Tongue (tissue), 2 donors: ENCODE results near the gene PHC2. TPM values are rescaled to one million over a fixed set of nuclear protein-coding genes. Genes with fewer than 3 reads are reported as not detected.
"Not testable (repeated sequence)": the region's sequence is repeated elsewhere in the genome, so short reads cannot be mapped to it uniquely, and the experiment has no call there.

Experiments used
- DNase-seq: peaks from one replicate; pipeline ENCODE4 v3.0.0-alpha.2; 2015
- total RNA-seq: library from RNA; depleted of rRNA; stranded (reverse); fragments of >200 nt; gene quantifications from one replicate; pipeline ENCODE4 v1.2.3, GENCODE V29; 2014

Gene PHC2
- total RNA-seq, 1 donor from 2014 or later = 75.1 TPM

DNA sequence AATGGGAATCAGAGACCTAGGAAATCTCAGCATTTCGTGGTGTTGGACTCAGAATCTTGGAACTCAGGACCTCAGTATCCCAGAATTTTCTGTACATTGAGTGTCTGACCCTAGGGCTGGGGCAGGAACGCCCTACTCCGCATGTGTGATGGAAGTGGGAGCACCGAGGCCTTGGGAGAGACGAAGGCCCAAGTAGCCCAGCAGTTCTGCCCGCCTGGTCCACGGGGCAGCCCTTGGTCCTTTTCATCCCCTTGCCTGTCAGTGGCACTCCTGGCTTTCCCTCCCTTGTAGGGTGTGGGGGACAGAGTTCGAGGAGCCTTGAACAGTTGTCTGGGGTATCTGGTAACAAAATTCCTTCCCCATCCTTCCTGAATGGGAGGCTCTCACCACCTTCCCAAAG lies 120.2 kb downstream of the PHC2 start:
- DNase-seq = no peak

DNA sequence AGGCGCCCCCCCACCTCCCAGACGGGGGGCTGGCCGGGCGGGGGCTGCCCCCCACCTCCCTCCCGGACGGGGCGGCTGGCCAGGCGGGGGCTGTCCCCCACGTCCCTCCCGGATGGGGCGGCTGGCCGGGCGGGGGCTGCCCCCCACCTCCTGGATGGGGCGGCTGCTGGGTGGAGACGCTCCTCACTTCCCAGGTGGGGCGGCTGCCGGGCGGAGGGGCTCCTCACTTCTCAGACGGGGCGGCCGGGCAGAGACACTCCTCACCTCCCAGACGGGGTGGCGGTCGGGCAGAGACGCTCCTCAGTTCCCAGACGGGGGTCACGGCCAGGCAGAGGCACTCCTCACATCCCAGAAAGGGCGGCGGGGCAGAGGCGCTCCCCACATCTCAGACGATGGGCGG lies 121.5 kb downstream of the PHC2 start:
- not testable (repeated sequence) for DNase-seq

DNA sequence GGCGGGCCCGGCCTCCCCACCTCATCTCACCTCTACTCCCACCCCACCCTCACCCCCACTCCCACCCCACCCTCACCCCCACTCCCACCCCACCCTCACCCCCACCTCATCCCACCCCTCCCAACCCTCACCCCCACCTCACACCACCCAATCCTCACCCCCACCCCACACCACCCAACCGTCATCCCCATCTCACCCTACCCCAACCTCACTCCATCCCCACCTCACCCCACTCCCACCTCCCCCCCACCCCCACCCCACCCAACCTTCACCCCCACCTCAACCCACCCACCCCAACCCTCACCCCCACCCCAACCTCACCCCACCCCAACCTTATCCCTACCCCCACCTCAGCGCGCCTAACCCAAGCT lies 123.4 kb downstream of the PHC2 start:
- DNase-seq = no peak

DNA sequence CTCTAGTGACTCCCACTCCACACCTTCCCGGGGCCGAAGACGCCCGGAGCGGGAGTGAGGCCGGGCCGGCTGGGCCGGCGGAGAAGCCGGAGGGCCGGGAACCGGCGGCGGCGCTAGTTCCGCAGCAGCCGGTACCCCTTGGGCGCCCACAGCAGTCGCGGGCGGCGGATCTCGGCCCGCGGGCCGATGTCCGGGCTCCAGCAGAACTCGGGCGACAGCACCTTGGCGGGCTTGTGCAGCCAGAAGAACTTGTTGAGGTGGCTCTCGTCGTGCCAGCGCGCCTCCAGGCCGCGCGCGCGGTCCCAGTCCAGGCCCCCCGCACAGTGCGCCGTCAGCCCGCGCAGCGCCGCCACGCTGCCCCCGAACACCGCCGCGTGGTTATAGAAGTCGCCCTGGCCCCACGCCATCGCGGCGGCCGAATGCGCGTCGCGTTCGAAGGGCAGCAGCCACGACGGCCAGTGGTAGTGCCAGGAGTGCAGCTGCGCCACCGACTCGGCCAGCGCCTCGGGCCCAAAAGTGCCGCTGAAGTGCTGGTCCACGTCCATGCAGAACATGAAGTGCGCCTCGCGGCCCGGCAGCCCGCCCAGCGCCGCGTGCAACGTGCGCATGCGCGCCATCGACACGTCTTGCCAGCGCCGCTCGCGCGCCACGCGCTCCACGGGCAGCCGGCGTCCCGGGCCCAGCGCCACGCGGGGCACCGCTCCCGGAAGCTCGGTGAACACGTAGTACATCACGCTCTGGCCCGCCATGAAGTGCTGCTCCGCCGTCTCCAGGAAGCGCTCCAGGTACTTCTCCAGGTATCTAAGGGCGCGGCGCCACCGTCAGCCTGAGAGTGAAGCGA lies 124.0 kb downstream of the PHC2 start:
- peak; percentile 65 for DNase-seq

DNA sequence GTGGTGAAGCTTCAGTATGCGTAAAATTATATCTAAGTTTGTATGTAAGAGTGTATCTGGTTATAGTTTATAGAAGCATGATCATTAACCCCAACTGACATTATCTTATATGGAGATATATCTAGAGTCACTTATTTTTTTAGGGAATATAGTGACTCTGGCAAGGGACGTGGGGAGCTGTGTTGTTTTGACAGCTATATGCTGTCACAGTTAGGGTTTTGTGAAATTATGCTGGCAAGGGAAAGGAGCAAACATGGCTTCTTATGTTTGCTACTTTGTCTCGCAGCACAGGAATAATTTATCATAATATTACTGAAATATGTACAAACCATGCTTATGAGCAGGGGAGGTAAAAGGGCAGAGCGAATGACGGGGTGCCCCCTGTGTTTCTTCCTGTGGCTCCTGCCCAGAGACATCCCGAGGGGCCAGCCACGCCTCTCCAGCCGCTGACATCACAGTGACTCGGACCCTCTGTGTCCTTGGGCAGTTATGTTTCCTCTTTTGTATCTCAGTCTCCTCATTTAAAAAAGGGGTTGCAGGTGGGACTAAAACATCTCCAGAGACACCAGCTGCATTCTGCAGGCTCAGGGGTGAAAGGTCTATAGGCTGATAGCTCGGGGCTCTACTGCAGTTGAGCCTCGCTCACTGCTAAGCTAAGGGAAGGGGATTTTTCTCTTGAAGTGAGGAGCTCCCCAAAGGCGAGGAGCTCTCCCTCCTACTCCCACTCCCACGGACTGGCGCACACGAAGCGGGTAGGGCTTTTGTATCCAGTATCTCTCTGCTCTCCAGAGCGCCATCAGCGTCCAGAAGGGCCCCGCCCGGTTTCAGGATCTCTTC lies 124.9 kb downstream of the PHC2 start:
- DNase-seq = no peak

DNA sequence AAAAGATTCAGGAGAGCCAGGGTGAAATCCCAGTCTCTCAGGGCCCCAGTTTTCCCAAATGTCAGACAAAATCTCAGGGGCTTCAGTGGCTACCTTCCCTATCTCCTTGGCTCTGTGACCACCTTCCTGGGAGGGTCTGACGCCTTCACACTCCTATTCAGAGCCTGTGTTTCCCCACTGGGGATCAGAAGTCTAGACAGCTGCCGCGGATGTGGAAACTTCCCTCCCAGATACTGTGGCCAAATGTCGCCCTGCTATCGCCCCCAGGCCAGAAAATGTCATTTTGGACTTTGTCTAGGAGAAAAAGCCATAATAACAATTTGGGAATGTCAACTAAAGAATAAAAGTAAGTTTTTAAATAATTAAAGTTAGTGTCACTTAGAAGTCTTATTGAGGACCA lies 125.9 kb downstream of the PHC2 start:
- DNase-seq = no peak

DNA sequence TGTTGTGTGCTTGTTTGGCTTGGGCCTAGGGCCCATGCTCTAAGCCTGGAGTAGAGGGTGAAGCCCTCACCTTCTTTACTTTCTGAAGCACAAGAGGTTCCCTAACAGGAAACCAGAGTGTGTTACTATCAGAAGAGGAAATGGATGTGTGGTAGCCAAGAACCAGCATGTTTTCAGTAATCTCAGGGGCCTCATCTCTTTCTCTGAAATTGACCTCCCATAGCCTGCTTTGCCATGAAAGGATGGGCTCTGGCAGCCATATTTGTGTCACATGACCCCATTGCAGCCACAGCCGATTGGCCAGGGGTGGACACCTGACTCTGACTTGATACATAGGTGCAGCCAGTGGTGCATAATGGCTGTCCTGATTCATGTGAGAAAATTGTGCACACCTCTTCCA lies 128.6 kb downstream of the PHC2 start:
- no peak for DNase-seq

DNA sequence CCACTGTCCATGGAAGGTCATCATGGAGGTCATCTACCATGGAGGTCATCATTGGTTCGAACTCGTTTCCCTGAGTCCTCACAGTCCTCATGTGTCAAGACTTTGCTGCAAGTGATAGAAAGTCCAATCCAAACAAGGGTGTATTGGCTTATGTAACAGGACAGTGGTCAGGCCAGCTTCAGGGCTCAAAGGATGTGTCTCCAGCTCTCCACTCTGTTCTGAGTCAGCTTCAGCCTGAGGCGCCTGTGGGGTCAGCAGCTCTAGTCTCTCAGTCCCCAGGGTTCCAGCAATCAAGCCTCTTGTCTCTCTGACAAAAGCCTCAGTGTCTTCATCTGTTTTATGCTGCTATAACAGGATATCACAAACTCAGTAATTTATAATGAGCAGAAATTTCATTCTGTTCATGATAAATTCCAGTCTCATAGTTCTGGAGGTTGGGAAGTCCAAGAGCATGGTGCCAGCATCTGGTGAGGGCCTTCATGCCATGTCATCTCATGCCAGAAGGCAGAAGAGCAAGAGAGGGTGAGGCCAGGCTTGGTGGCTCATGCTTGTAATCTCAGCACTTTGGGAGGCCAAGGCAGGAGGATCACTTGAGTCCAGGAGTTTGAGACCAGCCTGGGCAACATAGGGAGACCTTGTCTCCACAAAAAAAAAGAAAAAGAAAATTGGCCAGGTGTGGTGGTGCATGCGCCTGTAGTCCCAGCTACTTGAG lies 129.5 kb downstream of the PHC2 start:
- DNase-seq = no peak

DNA sequence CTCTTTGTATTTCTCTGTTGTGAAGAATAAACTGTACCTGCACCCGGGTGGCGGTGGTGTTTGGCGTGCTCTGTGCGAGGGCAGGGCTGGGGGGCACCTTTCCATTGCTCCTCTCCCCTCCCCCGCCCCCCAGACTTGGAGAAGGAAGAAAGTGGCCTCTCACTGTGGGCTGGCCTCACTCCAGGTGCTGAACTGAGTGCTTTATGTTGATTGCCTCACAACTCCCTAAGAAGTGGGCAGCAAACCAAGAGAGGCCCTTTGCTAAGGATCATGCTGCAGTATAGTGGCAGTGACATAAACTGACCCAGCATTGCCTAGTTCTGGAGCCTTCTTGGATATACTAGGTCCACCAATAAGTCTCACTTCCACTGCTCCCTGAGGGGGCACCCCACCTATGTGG lies 130.2 kb downstream of the PHC2 start:
- peak; percentile 83 for DNase-seq

DNA sequence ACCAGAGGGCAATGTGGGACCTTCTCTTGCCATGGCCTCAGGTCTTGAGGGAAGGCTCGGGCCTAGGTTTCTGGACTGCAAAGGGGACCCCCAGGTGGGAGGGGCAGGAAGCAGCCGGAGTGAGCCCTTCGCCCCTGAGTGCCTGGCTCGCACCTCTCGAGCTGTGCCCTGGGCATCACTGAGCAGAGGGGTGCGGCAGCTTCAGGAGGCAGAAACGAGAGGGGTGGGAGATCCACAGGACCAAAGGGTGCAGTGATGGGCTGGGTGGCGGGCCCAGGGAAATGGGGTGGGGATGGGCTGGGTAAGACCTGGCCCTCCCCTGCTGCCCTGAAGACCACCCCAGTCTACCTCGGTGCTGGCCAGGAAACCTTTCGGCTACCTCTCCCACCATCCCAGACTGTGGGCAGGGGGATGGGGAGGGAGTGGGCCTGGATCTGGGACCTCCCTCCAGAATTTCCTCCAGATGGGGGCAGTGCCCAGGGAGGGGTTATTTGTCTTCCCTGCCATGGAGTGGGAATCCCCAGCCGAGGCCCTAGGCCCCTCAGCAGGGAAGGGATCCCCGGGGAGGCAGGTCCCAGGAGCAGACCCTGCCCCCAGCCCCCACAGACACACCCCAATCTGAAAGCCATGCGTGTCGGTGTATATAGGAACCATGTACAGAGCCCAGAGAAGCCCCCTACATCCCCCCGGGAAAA lies 131.3 kb downstream of the PHC2 start:
- no peak for DNase-seq

DNA sequence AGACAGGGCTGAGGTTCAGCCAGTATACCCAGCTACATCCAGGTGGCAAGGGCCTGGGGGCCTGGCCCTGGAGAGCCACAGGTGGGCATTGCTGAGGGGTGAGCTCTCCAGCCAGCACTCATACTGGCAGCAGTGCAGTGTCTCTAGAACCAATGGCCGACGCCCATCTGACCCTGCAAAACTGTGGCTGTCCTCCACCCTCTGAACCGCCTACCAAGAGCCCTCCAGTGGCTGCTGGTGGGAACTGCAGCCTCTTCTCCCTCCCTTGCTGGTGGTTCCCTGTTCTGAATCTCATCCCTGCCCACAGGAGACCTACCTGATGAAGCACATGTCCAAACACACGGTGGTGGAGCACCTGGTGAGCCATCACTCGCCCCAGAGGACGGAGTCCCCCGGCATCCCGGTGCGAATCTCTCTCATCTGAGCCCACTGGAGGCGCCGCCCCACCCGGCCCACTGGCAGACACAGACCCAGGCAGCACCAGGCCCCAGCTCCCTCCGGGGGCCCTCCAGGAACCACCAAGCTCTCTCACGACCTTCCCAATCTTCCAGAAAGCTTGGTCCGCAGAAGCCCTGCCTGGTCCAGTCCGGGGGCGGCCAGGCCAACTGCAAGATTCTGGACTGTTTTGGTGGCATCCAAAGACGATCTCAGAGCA lies 132.1 kb downstream of the PHC2 start:
- peak; percentile 75 for DNase-seq

DNA sequence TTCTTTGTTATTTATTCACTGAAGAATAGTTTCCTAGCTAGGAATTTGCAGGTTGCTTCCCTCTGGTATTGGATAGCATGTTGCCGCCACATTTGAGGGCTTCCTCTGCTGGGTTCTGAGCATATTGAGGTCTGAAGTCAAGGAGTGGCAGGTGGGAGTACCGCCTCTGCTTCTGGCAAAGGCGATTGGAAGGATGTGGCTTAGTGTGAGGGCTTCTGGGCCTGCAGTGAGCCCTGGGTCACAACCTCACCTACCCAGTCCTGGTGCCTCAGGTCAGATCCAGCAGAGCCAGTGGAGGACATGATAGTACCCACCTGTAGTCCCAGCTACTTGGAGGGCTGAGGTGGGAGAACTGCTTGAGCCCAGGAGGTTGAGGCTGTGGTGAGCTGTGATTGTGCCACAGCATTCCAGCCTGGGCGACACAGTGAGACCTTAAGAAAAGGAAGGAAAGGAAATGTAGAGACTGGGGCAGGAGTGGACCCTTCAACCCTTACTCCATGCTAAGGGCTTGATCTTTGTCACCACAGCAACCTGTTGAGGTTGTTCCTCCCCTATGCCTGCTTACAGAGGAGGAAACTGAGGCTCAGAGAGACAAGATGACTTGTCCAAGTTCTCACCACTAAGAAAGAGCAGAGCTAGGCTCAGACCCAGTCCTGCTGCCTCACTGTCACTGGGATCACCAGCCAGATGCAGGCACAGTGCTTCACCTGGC lies 132.8 kb downstream of the PHC2 start:
- no peak for DNase-seq

DNA sequence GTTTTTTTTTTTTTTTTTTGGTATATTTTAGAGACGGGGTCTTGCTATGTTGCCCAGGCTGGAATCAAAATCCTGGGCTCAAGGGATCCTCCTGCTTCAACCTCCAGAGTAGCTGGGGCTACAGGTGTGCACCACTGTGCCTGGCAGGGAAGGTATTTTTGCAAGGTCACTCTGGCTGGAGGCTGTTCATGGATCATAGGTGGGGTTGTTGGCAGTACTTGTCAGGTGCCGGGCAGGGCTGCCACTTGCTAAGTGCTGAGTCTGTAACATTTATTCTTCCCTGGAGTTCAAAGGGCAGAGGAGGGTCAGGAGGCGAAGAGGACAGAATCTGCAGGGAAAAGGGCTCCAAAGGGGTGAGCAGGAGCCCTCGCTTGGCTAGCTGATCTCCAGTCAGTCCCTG lies 134.1 kb downstream of the PHC2 start:
- DNase-seq = no peak

DNA sequence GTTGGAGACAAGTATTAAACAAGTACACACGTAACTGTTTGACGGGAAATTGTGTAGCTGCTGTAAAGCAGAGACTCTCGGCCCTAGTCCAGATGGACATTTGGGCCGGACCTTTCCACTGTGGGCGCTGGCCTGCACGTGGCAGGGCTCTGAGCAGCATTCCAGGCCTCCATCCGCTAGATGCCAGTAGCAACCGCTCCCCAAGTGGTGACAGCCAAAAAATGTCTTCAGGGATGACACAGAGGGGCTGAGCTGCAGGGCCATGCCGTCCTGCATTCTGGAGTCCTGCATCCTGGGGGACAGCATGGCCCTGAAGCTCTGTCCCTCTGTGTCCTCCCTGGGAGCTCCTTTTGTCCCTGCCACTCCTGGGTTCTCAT lies 134.8 kb downstream of the PHC2 start:
- DNase-seq = no peak

DNA sequence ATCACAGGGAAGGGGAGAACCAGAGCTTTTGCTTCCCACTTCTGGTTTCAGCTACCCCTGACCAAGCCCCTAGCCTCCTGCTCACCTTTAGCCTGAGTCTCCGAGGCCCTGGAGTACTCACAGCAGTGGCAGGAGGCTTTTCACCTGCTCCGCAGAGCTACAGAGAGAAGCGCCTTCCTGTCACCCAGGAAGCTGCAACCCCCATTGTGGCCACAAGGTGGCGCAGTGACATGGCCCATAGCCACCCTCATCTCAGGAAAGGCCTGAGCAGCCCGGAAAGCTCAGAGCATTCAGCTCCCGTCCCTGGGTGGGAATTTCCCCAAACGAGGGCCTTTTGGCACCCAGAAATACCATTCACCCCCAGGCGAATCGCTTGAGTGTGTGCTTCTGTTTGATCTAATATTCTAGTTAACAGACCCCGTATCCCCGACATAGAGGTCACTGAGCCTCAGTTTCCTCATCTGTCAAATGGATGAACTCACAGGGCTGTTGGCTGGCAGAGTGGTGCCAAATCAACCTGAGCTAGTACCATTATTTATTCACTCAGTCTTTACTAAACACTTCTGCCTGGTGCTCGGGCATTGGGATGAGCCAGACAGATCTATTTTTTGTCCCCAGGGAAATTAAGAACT lies 135.3 kb downstream of the PHC2 start:
- DNase-seq = peak; percentile 93

DNA sequence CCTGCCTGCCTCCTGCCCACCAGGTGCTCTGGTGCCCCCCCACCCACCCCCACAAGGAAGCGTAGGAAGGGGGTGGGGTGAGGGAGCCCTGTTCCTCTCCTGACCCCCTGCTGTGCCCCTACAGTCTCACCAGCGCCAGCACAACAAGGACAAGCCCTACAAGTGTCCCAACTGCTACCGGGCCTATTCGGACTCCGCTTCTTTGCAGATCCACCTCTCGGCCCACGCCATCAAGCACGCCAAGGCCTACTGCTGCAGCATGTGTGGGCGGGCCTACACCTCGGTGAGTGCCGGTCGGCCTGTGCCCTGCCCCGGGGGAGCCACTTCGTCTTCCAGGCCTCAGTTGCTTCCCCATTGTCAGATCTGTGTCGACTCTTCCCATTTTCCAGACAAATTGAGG lies 135.9 kb downstream of the PHC2 start:
- DNase-seq = no peak

DNA sequence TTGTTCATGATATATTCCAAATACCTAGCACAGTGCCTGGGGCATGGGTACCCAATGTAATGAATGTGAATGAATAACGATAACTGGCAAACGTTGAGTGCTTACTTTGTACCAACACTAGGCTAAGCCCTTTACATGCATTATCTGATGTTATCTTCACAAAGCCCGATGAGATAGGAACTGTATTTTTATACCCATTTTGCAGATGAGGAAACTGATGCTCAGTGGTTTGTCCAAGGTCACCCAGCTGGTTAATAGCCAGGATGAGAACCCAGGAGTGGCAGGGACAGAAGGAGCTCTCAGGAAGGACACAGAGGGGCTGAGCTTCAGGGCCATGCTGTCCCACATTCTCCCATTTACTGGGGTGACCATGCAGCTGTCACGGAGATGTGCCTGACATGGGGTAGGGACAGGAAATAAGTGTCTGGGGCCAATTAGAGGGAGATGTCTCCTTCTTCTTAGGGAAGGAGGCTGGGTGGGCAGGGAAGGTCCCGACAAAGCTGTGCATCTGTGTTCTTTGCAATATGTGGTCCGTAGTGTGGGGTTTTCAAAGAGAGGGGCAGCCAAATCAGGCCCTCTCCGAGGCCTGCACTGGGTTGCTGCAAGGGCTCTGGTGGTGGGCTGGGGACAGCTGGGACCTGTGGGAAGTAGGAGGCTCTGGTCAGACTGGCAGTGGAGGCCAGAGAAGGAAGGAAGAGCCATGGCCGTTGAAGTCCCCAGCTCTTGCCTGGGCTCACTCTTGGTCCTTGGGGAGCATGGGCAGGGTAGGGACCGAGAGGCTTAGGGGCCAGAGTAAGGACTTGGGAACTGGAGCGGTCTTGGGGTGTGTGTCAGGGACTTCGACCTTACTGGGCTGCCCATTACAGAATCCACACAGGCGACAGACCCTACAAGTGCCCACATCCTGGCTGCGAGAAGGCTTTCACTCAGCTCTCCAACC lies 136.6 kb downstream of the PHC2 start:
- DNase-seq = no peak

DNA sequence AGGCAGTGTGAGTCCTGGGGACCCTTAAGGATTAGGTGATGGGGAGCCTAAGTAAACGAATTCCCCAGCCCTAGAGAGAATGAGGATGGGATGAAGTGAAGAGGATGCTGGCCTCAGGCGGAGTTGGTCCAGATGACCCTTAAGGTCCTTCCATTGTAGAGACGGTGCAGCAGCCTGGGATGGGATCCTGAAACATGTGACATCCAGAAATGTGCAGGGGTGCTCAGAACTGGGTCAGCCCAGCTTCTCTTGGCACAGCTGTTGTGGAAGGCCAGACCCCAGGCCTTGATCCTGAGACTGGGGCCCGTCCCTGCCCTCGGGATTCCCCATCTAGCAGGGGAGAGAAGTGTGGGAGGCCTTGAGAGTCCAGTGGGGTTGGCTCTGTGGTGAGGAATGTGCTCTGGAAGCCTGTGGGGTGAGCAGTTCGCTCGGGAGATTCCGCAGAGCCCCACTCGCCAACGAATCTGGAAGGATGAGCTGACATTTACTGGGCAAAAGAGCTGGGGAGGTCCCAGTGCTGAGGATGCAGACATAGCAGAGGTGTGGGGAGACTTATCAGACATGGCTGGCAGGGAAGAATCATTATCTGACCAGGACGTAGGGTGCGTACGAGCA lies 138.1 kb downstream of the PHC2 start:
- no peak for DNase-seq

DNA sequence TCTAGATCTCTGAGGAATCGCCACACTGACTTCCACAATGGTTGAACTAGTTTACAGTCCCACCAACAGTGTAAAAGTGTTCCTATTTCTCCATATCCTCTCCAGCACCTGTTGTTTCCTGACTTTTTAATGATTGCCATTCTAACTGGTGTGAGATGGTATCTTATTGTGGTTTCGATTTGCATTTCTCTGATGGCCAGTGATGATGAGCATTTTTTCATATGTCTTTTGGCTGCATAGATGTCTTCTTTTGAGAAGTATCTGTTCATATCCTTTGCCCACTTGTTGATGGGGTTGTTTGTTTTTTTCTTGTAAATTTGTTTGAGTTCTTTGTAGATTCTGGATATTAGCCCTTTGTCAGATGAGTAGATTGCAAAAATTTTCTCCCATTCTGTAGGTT lies 140.3 kb downstream of the PHC2 start:
- not testable (repeated sequence) for DNase-seq
